Myocyte (in vitro differentiated cells): Measurements from ENCODE around the gene TBC1D21. TPM values are rescaled to one million over a fixed set of nuclear protein-coding genes. Genes with fewer than 3 reads are reported as not detected.

Experiments used
- DNase-seq: peaks from one replicate; pipeline ENCODE4 v3.0.0-alpha.2; 2012; ENCODE audit warnings: low read depth
- total RNA-seq: library from RNA; depleted of rRNA; stranded (reverse); fragments of >200 nt; gene quantifications from 2 replicates; pipeline ENCODE4 v1.2.3, GENCODE V29; 2014

Gene TBC1D21
- total RNA-seq, 1 donor from 2014 or later = not detected

- no peak for DNase-seq
Measured at GRCh38 chr15:73888224-73889041, 15.1 kb downstream of the TBC1D21 start.

DNA sequence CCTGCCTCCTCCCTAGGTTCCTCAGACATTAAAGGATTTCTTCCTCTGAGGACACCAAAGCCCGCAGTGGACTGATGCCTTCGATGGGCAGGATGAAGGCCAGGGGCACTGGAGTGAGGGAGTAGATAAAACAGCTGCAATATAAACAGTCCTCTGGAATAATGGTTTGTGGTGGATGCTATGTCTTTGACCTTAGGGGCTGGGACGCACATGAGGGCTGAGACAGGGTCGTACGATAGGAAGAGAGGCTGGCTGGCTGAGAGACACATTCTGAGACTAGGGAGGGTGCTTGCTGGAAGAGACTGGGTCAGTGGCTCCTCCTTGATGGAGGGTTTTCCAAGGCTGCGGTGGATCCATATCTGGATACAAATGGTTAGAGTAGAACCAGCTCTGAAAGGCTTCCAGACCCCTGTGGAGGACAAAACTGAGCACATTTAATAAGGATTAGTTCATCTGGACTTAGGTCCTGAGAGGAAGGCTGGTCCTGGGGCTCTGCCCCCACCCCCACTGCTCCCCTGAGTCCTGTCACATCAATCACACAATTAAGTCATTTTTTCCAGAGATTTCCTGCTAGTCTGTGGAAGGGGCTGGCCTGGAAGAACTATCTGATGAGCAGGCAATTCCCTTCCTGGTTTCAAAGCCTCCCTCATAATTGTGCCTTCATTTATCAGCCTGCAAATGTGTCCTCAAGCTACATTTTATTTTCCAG, 15.8 kb downstream of the TBC1D21 start:
- no peak for DNase-seq

- DNase-seq = no peak
Measured at GRCh38 chr15:73889762-73890124, 16.4 kb downstream of the TBC1D21 start.

DNA sequence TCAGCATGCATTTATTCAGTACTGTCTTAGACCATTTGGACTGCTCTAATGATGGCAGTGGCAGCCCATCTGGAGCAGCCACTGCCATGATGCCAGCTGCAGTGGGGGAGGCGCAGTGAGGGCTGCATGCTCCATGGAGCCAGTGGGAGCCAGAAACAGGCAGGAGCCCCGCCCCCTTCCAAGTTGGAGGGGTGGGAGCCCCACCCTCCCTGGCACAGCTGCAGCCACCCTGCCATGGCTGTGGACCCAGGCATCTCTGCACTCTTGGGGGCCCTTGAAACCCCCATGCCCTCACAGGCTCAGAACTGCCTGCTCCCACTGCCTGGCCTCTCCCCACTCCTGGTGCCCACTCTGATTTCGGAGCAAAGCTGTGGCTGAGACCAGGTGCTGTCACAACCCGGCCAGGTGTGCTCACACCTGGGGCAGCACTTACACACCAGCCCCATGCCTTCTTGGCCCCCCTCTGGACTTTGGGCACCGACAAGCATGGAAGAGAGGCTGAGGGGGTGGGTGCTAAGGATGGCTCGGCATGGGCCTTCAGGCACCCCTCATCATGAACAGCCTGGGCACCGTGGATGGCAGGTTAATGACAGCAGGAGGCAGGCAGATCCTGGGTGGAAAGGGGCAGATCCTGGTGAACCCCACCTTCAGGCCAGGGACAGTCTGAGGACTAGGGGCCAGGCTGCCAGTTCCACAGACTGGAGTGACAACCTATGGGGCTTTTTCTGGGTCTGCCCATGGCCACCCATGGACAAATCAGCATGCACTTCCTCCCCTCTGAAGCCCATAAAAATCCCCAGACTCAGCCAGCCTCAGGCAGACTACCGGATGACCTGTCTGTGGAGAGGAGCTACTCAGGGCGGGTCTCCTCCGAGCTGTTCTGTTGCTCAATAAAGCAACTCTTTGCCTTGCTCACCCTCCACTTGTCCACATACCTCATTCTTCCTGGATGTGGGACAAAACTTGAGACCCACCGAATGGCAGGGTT, 18.3 kb downstream of the TBC1D21 start:
- DNase-seq = no peak

DNA sequence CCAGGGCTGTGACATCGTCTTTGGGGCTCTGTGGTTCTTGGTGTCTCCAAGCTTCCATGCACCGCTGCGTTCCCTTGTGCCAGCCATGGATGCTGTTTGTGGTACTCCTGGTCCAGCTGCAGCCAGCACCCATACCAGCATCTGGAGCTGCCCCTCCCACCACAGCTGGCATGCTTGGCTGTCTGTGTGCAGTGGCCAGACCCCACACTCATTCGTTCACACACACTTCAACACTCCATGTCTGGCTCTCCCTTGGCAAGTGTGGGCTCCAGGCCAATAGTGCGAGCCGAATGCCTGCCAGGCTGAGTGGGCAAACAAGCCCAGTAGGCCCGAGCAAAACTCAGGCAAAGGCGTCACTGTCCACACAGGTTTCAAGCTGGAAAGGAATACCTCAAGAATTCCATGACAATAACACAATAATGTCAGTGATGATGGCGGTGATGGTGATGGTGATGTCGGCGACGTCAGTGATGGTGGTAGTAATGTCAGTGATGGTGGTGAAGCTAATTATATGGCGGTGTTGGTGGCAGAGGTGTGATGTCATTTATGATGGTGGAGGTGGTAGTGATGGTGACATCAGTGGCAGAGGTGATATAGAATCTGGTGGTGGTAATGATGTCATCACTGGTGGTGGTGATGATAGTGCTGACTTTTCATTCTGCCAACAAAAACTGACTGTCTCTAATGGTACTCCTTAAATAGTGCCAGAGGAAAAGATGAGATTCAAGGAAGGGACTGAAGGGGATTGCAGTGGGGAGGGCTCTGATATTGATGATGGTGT, 19.3 kb downstream of the TBC1D21 start:
- no peak for DNase-seq

DNA sequence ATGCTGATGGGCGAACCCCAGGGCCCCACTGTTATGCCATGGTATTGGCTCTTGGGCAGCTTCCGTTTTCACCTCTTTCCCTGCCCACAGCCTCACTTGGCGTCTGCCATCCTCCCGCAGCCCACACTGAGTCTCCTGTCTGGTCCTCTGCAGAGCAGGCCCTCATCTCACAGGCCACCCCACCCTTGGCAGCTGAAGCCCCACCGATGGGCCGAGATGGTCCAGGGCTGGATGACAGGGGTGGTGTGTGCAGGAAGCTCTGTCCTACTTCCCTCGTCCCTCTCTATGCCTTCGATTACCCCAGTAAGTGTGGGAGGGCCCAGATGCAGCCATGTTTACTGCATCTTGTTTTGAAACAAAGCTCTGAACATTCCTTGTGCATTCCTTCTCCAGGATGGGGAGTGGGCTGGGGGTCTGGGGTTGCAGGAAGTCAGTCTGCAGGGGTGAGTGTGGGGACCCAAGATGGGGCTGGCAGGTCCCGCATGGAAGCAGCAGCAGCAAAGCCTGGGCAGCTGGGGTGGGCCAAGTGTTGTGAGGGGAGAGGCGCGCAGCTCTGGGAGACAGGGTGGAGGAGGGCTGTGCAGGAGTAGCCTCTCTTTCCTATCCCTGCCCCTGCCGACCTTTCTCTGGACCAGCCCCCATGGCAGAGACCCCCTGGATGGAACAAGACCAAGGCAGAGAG, 20.9 kb downstream of the TBC1D21 start:
- no peak for DNase-seq

GRCh38 chr15:73897441-73898261, 24.3 kb downstream of the TBC1D21 start:
- DNase-seq = peak; percentile 94

DNA sequence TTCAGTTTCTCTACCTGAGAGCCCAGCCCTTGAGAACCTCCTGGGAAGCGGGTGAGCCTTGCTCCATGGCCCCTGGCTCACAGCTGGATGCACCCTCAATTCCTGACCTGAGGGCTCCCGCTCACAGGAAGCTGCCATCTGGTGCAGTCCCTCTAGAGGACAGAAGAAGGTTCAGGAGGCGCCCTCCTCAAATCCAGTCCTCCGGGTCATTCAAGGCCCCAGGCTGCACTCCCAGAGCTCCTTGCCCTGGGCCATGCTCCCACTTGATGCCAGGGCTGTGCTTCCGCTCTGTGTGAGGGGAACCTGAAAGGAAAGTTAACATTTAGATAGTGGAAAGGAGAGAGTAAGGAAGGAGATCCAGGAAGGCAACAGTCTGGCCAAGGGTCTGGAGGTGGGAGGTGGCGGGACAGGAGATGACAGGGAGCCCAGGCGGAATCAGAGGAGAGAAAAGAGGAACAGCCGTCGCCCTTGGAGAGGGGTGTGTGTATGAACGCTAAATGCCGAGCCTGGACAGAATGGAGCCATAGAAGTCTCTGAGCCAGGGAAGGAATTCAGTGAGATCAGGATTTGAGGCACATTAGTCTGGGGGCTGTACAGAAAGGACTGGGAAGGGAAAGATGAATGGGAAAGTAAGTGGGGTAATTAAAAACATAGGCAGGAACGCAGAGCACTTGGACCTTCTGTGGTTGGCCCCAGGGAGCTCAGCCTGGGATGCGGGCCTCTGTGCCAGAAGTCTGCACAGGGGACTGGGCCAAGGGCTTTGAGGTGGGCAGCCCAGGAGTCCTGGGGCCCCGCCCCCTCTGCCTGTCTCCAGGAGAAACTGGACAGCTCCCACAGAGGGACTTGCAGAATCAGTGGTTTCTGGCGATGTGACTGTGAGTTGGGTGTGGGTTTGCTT, 26.1 kb downstream of the TBC1D21 start:
- DNase-seq = no peak

DNA sequence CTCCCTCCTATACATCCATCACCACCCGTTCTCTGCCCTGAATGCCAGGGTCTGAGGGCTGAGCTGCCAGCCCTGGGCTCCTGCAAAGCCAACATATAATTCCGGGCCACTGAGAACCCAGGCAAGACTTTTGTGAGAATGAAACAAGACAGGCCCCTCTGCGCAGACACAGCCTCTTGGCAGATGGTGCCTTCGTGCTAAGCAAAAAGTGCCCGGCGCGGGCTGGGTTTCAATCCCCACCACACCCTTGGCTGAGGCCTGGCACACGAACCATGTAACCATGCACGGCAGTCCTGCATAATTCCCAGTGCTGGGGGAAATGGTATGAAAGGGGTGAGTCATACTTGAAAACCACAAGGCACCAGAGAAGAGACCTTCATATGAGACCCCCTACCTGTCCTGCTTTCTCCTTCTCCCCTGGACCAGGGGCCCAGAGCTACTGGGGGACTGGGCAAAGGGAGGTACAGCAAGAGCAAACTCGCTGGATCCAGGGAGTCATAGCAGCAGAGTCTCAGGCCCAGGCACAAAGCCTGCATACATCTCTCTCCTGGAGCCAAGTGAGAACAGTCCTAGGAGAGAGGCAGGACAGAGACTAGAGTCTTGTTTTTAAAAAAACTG, 26.8 kb downstream of the TBC1D21 start:
- DNase-seq = peak; percentile 86

DNA sequence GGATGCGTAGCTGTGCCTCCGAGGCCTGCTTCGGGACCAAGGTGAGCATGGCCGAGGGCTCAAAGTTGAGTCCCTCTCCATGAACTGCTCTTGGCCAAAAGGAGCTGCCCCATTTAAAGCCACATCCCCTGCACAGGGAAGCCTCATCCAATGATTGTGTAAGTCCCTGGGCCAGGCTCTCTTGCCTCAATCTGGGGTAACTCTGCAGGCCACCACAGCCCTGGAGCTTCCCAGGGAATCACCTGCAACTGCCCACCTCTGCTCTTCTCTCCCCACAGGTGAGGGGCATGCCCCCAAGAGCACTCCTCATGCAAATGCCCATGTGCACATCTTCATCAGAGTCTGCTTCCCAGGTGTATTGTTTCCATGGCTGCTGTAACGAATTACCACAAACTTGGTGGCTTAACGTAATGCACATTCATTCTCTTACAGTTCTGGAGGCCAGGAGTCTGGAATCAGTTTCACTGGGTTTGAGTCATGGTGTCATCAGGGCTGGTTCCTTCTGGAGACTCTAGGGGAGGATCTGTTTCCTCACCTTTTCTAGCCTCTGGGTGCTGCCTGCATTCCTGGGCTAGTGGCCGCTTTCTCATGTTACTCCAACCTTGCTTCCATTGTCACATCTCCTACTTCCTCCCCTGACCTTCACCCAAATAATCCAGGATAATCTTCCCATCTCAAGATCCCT, 27.9 kb downstream of the TBC1D21 start:
- DNase-seq = no peak

- DNase-seq = no peak
Measured at GRCh38 chr15:73902121-73903020, 29.0 kb downstream of the TBC1D21 start.

DNA sequence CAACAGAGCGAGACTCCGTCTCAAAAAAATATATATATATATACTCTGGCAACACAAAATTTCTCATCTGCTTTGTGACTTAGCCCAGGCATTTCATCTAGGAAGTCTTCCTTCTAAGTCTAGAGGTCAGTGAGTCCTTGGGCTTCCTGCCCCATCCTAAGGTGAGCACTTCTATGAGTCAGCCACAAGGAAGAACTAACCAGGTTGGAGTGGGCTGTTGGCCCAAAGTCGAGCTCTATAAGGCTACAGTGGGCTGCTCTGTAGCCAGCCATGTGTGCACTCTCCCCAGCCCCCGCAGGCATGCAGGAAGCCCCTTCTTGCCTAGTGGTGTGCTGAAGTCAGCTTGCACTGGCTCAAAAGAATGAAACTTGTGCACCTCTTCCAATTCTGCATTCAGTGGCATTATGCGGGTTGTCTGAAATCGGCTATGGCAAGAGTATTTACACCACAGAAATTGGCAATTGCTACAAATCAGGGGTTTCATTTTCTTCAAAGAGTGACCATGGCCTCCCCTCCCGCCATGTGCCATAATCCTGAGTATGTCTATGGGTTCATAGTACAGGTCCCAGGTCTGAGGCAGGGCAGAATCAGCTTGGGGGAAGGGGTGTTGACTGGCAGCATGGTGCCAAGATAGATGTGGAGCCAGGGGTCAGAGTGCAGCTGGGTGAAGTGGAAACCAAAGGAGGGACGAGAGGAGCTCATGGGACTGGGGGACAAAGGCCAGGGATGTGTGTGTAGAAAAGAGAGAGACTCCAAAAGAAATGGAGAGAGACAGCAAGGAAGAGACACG, 30.9 kb downstream of the TBC1D21 start:
- DNase-seq = no peak

DNA sequence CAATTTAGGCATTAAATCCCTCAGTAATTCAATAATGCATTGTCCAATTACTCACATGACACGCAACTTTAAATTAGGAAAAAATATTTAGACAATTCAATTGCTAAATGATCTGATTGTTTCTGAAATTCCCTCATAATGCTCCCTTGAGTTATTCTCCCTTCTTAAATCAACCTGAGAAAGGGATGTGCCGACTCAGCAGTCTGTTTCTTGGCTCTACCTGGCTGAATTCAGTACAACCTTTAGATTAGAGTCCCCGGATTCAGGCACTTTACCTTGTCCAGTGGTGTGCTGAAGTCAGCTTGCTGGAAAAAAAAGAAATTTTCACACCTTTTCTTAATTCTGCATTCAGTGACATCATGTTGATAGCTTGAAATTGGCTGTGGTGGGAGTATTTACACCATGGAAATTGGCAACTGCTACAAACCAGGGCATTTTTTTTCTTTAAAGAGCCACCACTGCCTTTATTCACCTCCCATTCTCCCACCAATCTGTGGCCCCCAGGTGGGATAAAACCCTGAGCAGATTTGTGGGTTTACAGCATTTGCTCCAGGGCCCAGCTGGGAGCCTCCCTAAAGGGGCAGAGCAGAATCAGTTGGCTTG, 32.0 kb downstream of the TBC1D21 start:
- DNase-seq = no peak

DNA sequence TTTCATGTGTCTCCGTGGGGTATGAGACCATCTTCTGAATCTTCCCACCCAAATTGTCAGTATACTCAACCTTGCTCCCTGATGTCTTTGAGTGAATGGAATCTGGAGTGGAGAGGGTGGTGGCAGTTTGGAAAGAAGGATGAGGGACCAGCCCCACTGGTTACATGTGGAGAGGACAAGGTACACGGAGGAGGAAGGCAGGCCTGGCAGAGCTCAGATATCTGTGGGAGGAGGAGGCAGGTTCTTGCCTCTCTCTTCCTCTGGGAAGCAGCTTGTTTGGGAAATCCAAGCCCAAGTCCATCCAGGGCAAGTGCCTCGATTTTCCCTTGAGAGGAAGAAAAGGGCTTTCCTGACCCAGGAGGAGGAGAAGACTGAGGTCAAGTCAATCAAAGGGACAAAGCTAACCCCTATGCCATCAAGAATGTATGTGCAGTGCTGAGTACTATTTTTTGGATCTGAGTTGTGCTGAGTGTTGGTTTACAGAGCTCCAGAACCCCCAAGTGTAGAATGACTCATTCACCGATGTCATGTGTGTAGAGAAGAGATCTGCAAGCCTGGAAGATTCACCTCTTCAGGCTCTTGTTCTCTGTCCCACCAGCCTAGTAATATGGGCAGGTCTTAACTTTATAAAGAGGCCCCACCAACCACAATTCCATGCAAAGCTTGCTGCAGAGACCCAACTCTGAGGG, 33.1 kb downstream of the TBC1D21 start:
- peak; percentile 75 for DNase-seq
